WTC11 (cell line): ENCODE results near the gene PHLDB1. TPM values are rescaled to one million over a fixed set of nuclear protein-coding genes. Genes with fewer than 3 reads are reported as not detected.

Source experiments
- ATAC-seq: fragments of 200-7000 bp; cut with Tn5 transposase; 2 replicates; pipeline ENCODE4 v1.10.0; 2021; ENCODE audit warnings: mild to moderate bottlenecking, moderate library complexity
- CTCF ChIA-PET: fragments of 300-600 bp; sonication (Branson Sonifier 250); formaldehyde crosslinking; loops from one replicate; lab custom pipeline; 2021; ENCODE audit warnings: antibody characterized with exemption; lab: Charles Lee
- POLR2A ChIA-PET: fragments of 350-600 bp; sonication (Branson Sonifier 250); formaldehyde crosslinking; loops from one replicate; lab custom pipeline; 2021; ENCODE audit warnings: antibody characterized with exemption; lab: Charles Lee
- DNase-seq: peaks from one replicate; pipeline ENCODE4 v3.0.0; 2021; ENCODE audit warnings: low spot score
- H3K27ac Mint-ChIP-seq: 2 replicates; pipeline ENCODE4 v1.8.0; 2021; ENCODE audit warnings: mixed read lengths
- H3K27me3 Mint-ChIP-seq: 2 replicates; pipeline ENCODE4 v1.8.0; 2021; ENCODE audit warnings: low read depth, mild to moderate bottlenecking, moderate library complexity, mixed read lengths
- H3K36me3 Mint-ChIP-seq: 2 replicates; pipeline ENCODE4 v1.8.0; 2021; ENCODE audit warnings: mixed read lengths
- H3K4me1 Mint-ChIP-seq: 2 replicates; pipeline ENCODE4 v1.8.0; 2022; ENCODE audit warnings: mixed read lengths
- H3K4me3 Mint-ChIP-seq: 2 replicates; pipeline ENCODE4 v1.8.0; 2021; ENCODE audit warnings: mild to moderate bottlenecking, moderate library complexity, mixed read lengths
- H3K9me3 Mint-ChIP-seq: 2 replicates; pipeline ENCODE4 v1.8.0; 2021; ENCODE audit warnings: mixed read lengths
- CREM ChIP-seq: sonication (generic); formaldehyde crosslinking; IDR thresholded peaks from 2 replicates; pipeline ENCODE4 v1.8.1; 2022; ENCODE audit warnings: mild to moderate bottlenecking, missing genetic modification reagents, moderate library complexity
- ELF4 ChIP-seq: sonication (generic); formaldehyde crosslinking; IDR thresholded peaks from 2 replicates; pipeline ENCODE4 v1.8.1; 2022; ENCODE audit warnings: low read depth, mild to moderate bottlenecking, moderate library complexity, missing genetic modification reagents
- FOXK1 ChIP-seq: sonication (generic); formaldehyde crosslinking; IDR thresholded peaks from 2 replicates; pipeline ENCODE4 v1.8.0; 2022; ENCODE audit warnings: mild to moderate bottlenecking, moderate library complexity, missing genetic modification reagents
- FOXP1 ChIP-seq: sonication (generic); formaldehyde crosslinking; IDR thresholded peaks from 2 replicates; pipeline ENCODE4 v1.8.0; 2022; ENCODE audit warnings: missing genetic modification reagents, mild to moderate bottlenecking, moderate library complexity, borderline replicate concordance
- GABPB1 ChIP-seq: sonication (generic); formaldehyde crosslinking; IDR thresholded peaks from 2 replicates; pipeline ENCODE4 v1.8.1; 2023; ENCODE audit warnings: mild to moderate bottlenecking, missing genetic modification reagents
- RELA ChIP-seq: sonication (generic); formaldehyde crosslinking; IDR thresholded peaks from 2 replicates; pipeline ENCODE4 v1.8.1; 2022; ENCODE audit warnings: missing genetic modification reagents, mild to moderate bottlenecking, borderline replicate concordance
- SOX15 ChIP-seq: fragments of 250-450 bp; sonication (Bioruptor Pico); IDR thresholded peaks from 2 replicates; pipeline ENCODE4 v1.9.0; 2021; ENCODE audit warnings: mild to moderate bottlenecking
- TEAD4 ChIP-seq: sonication (generic); formaldehyde crosslinking; IDR thresholded peaks from 2 replicates; pipeline ENCODE4 v1.8.0; 2022; ENCODE audit warnings: mild to moderate bottlenecking, missing genetic modification reagents
- ZBTB21 ChIP-seq: sonication (generic); formaldehyde crosslinking; IDR thresholded peaks from 2 replicates; pipeline ENCODE4 v1.8.1; 2023; ENCODE audit warnings: mild to moderate bottlenecking, missing genetic modification reagents, borderline replicate concordance
- ZNF138 ChIP-seq: sonication (generic); formaldehyde crosslinking; conservative IDR thresholded peaks from 2 replicates; pipeline ENCODE4 v1.8.1; 2022; ENCODE audit warnings: mild to moderate bottlenecking, moderate library complexity, missing genetic modification reagents
- ZNF232 ChIP-seq: sonication (generic); formaldehyde crosslinking; IDR thresholded peaks from 2 replicates; pipeline ENCODE4 v1.8.0; 2022; ENCODE audit warnings: mild to moderate bottlenecking, missing genetic modification reagents
- total RNA-seq: library from RNA; stranded (reverse); gene quantifications from 3 replicates; pipeline ENCODE4 v1.2.3, GENCODE V29; 2021
- TF ChIP-seq, protein P1 (sequence below): sonication (generic); formaldehyde crosslinking; IDR thresholded peaks from 2 replicates; pipeline ENCODE4 v1.8.0; 2023; ENCODE audit warnings: missing genetic modification reagents
- TF ChIP-seq, protein P2 (sequence below): fragments of 250-450 bp; sonication (Bioruptor Pico); IDR thresholded peaks from 2 replicates; pipeline ENCODE4 v1.9.0; 2021; ENCODE audit warnings: moderate library complexity, mild to moderate bottlenecking, inconsistent platforms, borderline replicate concordance
- TF ChIP-seq, protein P3 (sequence below): fragments of 250-450 bp; sonication (Bioruptor Pico); IDR thresholded peaks from 2 replicates; pipeline ENCODE4 v1.9.0; 2021; ENCODE audit warnings: mild to moderate bottlenecking, borderline replicate concordance
- TF ChIP-seq, protein P4 (sequence below): sonication (generic); formaldehyde crosslinking; IDR thresholded peaks from 2 replicates; pipeline ENCODE4 v1.8.1; 2022; ENCODE audit warnings: mild to moderate bottlenecking, moderate library complexity, missing genetic modification reagents
- TF ChIP-seq, protein P5 (sequence below): sonication (generic); formaldehyde crosslinking; IDR thresholded peaks from 2 replicates; pipeline ENCODE4 v1.8.1; 2023; ENCODE audit warnings: mild to moderate bottlenecking, missing genetic modification reagents, moderate library complexity

PHLDB1 gene
- total RNA-seq, 1 experiment from 2014 or later: 83.1 TPM

DNA sequence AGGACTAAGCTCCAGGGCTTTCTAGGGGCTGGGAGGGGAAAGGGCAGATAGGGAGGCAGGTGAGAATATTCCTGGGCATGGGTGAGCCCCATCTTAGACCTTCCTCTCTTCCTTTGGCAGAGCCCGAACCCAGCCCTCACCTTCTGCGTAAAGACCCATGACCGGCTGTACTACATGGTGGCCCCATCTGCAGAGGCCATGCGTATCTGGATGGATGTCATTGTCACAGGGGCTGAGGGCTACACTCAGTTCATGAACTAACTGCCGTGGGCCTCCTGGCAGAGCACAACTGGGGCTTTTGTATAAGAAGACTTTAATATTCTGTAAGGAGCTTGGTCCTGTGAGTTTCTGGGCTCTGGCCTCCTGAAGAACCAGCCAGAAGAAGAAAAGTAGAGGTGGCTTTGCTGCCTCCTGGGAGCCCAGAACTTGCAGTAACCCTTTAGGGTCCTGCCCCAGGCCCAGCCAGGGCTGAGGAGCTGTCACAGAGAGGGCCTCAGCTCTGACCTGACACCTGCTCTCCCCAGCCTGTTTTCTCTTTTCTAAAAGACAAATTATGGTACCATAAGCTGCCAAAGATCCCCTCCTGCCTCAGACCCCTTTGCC lies 49.2 kb downstream of the PHLDB1 start:
- Mint-ChIP-seq H3K9me3 (no peaks in the 10 kb centered on the region), H3K36me3 (peaks cover 21% of the 10 kb centered on the region), H3K27ac (no peak overlapping the region), H3K27me3 (no peaks in the 10 kb centered on the region; the same call in 1 of the 2 replicates), H3K4me3 (no peak overlapping the region), H3K4me1 (peaks cover 28% of the 10 kb centered on the region)
- ChIA-PET POLR2A (interaction anchor here (0.8 to 1.3 kb wide), 2 partner anchors 22 to 24 kb away, joined by 3 to 6 read pairs; no protein-coding TSS in a partner anchor), CTCF (interaction anchor here (5.3 to 7.0 kb wide), 2 partner anchors 21 to 49 kb away, joined by 64 to 78 read pairs; partner anchors contain the start of gene PHLDB1)
- TF ChIP-seq RELA: no peak
- TF ChIP-seq ZNF232: no peak
- no peak for TF ChIP-seq ELF4 (CRISPR knock-in tag)
- DNase-seq (no peak), ATAC-seq (no peak)

DNA sequence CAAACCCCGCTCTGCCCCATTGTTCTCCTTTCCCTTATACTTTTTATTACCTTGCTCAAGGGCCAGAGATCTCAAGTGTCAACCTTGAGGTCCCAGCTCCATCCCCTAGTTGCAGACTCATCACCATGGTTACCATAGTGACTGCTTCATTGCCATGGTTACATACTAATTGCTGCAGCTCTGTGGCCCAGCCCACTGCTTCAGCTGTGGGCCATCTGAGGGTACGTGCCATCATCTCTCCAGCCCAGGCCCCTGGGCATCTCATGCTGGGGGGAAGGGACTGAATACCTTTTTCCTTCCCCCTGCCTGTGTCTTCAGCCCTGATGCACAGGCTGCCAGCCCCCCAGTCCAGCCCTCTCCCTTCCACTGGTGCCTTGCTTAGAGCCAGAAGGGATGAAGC lies 49.8 kb downstream of the PHLDB1 start:
- H3K27me3 Mint-ChIP-seq: peaks cover under 1% of the 10 kb centered on the region; the same call in 1 of the 2 replicates
- H3K36me3 Mint-ChIP-seq: peaks cover 16% of the 10 kb centered on the region
- no peak for ATAC-seq
- H3K9me3 Mint-ChIP-seq: no peaks in the 10 kb centered on the region
- H3K4me1 Mint-ChIP-seq: peaks cover 28% of the 10 kb centered on the region
- peak overlapping the region; percentile 60; the same call in 1 of the 2 replicates for H3K27ac Mint-ChIP-seq
- H3K4me3 Mint-ChIP-seq: no peak overlapping the region
- POLR2A ChIA-PET: interaction anchor here (0.8 to 1.3 kb wide), 2 partner anchors 22 to 24 kb away, joined by 3 to 6 read pairs; no protein-coding TSS in a partner anchor
- no peak for DNase-seq
- CTCF ChIA-PET: interaction anchor here (1.3 to 7.0 kb wide), 4 partner anchors 13 to 84 kb away, joined by 3 to 78 read pairs (median 34); partner anchors contain the start of gene PHLDB1
- TF ChIP-seq SOX15 (CRISPR knock-in tag): no peak

DNA sequence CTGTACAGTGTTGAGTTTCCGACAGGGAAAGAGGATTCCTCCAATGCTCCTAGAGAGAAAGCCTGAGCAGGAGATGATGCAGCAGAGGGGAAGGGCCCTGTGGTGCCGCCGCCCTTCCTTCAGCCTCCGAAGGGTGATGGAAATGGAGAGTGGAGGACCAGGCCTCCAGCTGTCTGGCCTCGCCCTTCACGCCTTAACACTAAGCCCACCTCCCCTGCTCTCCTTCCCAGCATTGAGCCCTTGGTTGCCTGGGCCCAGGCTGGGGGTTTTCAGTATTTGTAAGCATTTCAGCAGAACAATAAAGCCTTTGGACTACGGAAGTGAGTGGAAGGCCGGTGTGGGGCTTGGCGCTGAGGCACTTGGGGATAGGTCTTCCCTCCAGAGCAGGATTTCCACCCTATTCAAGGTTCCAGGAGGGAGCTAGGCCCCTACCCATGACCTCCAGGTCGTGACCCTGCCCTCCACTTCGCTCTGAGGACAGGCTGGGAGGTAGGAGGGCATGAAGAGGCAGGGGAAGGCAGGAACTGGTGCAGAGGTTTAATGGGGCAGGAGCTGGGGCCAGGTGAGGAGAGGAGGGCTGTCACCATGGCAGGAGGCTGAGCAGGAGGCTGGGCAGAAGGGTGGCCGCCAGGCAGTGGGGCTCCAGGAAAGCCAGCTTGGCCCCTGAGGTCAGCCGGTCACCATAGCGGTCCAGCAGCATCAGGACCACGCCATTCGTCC lies 50.5 kb downstream of the PHLDB1 start:
- Mint-ChIP-seq H3K36me3 (peaks cover 9% of the 10 kb centered on the region), H3K4me1 (peaks cover 30% of the 10 kb centered on the region), H3K27me3 (peaks cover 3% of the 10 kb centered on the region; the same call in 1 of the 2 replicates), H3K4me3 (no peak overlapping the region), H3K9me3 (no peaks in the 10 kb centered on the region), H3K27ac (peak overlapping the region; percentile 60; the same call in 1 of the 2 replicates)
- no peak for TF ChIP-seq GABPB1
- TF ChIP-seq FOXP1 (CRISPR knock-in tag): 0 out of 2 replicates have a peak, but pooled peaks have one; percentile 34
- TF ChIP-seq, protein P1, sequence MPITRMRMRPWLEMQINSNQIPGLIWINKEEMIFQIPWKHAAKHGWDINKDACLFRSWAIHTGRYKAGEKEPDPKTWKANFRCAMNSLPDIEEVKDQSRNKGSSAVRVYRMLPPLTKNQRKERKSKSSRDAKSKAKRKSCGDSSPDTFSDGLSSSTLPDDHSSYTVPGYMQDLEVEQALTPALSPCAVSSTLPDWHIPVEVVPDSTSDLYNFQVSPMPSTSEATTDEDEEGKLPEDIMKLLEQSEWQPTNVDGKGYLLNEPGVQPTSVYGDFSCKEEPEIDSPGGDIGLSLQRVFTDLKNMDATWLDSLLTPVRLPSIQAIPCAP (CRISPR knock-in tag): 0 out of 2 replicates have a peak, but pooled peaks have one; percentile 25
- TF ChIP-seq, protein P2, sequence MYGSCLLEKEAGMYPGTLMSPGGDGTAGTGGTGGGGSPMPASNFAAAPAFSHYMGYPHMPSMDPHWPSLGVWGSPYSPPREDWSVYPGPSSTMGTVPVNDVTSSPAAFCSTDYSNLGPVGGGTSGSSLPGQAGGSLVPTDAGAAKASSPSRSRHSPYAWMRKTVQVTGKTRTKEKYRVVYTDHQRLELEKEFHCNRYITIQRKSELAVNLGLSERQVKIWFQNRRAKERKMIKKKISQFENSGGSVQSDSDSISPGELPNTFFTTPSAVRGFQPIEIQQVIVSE: no peak
- TF ChIP-seq TEAD4 (CRISPR knock-in tag): no peak
- no peak for TF ChIP-seq CREM
- no peak for TF ChIP-seq ZBTB21
- ChIA-PET CTCF (interaction anchor here (0.6 to 7.0 kb wide), 17 partner anchors 12 to 1945 kb away, joined by 3 to 78 read pairs (median 5); partner anchors contain the start of genes DDX6 and PHLDB1), POLR2A (interaction anchor here (1.1 to 1.7 kb wide), 3 partner anchors 23 to 36 kb away, joined by 4 to 14 read pairs (median 6); no protein-coding TSS in a partner anchor)
- ATAC-seq: no peak
- DNase-seq: no peak

DNA sequence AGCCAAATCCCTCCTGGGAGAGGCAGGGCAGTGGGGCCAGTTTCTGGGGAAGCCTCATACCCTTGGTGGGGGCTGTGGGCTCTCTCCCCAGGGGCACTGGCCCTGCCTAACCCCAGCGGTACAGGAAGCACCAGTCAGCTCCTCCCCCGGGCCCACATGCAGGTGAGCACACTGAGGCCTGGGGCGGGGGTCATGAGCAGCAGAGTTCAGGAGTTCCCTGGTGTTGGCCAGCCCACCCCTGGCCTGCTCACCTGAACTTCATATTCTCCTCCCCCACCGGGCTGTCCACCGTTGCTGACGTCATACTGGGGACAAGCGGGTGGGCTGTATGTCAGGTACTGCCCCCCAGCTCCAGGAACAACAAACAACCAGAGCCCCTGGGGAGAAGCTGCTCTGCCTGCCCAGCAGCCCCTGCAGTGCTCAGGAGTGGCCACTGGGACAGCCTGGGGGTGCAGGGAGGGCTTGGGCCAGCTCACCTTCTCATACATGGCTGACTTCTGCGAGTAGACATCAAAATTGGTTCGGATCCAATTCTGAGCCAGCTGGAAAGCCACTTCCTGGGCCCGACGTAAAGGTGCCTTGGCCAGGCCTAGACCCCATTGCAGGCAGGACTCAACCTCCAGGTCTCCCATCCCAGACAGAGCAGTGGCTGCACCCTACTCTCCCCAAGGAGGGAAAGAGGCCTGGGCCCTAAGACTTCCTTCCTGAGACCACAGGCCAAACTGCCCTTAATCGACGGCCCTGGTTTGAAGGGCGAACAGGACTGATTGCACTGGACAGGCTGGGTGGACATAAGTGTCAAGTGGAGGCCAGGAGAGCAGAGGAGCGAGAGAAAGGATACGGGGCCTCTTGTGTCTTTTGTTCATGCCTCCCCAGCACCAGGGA lies 51.3 kb downstream of the PHLDB1 start:
- H3K4me1 Mint-ChIP-seq: peaks cover 37% of the 10 kb centered on the region
- ATAC-seq: peak; percentile 3
- H3K36me3 Mint-ChIP-seq: peaks cover 6% of the 10 kb centered on the region; the same call in 1 of the 2 replicates
- H3K27ac Mint-ChIP-seq: peak overlapping the region; percentile 15; the same call in 1 of the 2 replicates
- H3K9me3 Mint-ChIP-seq: no peaks in the 10 kb centered on the region
- H3K4me3 Mint-ChIP-seq: no peak overlapping the region
- POLR2A ChIA-PET: interaction anchor here (1.0 to 1.7 kb wide), 4 partner anchors 20 to 50 kb away, joined by 3 to 14 read pairs (median 4); no protein-coding TSS in a partner anchor
- peaks cover 3% of the 10 kb centered on the region; the same call in 1 of the 2 replicates for H3K27me3 Mint-ChIP-seq
- CTCF ChIA-PET: interaction anchor here (0.6 to 7.0 kb wide), 36 partner anchors 12 to 339 kb away, joined by 3 to 78 read pairs (median 4); partner anchors contain the start of genes CENATAC, DDX6, FOXR1 and PHLDB1
- no peak for DNase-seq
- TF ChIP-seq FOXK1 (CRISPR knock-in tag): no peak
- 0 out of 2 replicates have a peak, but pooled peaks have one; percentile 64 for TF ChIP-seq ZNF138
- 0 out of 2 replicates have a peak, but pooled peaks have one; percentile 4 for TF ChIP-seq FOXP1 (CRISPR knock-in tag)
- TF ChIP-seq, protein P3, sequence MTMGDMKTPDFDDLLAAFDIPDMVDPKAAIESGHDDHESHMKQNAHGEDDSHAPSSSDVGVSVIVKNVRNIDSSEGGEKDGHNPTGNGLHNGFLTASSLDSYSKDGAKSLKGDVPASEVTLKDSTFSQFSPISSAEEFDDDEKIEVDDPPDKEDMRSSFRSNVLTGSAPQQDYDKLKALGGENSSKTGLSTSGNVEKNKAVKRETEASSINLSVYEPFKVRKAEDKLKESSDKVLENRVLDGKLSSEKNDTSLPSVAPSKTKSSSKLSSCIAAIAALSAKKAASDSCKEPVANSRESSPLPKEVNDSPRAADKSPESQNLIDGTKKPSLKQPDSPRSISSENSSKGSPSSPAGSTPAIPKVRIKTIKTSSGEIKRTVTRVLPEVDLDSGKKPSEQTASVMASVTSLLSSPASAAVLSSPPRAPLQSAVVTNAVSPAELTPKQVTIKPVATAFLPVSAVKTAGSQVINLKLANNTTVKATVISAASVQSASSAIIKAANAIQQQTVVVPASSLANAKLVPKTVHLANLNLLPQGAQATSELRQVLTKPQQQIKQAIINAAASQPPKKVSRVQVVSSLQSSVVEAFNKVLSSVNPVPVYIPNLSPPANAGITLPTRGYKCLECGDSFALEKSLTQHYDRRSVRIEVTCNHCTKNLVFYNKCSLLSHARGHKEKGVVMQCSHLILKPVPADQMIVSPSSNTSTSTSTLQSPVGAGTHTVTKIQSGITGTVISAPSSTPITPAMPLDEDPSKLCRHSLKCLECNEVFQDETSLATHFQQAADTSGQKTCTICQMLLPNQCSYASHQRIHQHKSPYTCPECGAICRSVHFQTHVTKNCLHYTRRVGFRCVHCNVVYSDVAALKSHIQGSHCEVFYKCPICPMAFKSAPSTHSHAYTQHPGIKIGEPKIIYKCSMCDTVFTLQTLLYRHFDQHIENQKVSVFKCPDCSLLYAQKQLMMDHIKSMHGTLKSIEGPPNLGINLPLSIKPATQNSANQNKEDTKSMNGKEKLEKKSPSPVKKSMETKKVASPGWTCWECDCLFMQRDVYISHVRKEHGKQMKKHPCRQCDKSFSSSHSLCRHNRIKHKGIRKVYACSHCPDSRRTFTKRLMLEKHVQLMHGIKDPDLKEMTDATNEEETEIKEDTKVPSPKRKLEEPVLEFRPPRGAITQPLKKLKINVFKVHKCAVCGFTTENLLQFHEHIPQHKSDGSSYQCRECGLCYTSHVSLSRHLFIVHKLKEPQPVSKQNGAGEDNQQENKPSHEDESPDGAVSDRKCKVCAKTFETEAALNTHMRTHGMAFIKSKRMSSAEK: no peak
- TF ChIP-seq, protein P4, sequence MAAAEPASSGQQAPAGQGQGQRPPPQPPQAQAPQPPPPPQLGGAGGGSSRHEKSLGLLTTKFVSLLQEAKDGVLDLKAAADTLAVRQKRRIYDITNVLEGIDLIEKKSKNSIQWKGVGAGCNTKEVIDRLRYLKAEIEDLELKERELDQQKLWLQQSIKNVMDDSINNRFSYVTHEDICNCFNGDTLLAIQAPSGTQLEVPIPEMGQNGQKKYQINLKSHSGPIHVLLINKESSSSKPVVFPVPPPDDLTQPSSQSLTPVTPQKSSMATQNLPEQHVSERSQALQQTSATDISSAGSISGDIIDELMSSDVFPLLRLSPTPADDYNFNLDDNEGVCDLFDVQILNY (CRISPR knock-in tag): no peak
- TF ChIP-seq, protein P5, sequence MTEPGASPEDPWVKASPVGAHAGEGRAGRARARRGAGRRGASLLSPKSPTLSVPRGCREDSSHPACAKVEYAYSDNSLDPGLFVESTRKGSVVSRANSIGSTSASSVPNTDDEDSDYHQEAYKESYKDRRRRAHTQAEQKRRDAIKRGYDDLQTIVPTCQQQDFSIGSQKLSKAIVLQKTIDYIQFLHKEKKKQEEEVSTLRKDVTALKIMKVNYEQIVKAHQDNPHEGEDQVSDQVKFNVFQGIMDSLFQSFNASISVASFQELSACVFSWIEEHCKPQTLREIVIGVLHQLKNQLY (CRISPR knock-in tag): 0 out of 2 replicates have a peak, but pooled peaks have one; percentile 48
